ENCODE data around the gene IRF7.

DNA sequence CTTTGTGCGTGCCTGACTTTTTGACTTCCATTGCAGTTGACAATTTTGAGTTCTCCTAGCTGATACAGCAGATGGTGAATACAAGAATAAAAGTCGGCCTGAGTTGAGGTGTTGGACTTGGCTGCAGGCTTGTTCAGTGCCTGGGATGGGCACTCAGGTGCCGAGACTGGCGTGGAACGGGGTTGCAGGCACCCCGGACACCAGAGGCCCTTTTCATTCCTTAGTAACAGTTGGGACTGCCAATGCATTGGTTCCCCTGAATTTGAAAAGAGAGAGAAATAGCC lies 38.2 kb downstream of the IRF7 start:
- TF ChIP-seq, protein P1, sequence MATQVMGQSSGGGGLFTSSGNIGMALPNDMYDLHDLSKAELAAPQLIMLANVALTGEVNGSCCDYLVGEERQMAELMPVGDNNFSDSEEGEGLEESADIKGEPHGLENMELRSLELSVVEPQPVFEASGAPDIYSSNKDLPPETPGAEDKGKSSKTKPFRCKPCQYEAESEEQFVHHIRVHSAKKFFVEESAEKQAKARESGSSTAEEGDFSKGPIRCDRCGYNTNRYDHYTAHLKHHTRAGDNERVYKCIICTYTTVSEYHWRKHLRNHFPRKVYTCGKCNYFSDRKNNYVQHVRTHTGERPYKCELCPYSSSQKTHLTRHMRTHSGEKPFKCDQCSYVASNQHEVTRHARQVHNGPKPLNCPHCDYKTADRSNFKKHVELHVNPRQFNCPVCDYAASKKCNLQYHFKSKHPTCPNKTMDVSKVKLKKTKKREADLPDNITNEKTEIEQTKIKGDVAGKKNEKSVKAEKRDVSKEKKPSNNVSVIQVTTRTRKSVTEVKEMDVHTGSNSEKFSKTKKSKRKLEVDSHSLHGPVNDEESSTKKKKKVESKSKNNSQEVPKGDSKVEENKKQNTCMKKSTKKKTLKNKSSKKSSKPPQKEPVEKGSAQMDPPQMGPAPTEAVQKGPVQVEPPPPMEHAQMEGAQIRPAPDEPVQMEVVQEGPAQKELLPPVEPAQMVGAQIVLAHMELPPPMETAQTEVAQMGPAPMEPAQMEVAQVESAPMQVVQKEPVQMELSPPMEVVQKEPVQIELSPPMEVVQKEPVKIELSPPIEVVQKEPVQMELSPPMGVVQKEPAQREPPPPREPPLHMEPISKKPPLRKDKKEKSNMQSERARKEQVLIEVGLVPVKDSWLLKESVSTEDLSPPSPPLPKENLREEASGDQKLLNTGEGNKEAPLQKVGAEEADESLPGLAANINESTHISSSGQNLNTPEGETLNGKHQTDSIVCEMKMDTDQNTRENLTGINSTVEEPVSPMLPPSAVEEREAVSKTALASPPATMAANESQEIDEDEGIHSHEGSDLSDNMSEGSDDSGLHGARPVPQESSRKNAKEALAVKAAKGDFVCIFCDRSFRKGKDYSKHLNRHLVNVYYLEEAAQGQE (IDR thresholded peaks at IDR 0.05; ENCODE audit: unreplicated experiment), result no peak
- TF ChIP-seq EZH2 (IDR thresholded peaks at IDR 0.05; ENCODE audit: low read depth, unreplicated experiment), result no peak
- TF ChIP-seq, protein P2, sequence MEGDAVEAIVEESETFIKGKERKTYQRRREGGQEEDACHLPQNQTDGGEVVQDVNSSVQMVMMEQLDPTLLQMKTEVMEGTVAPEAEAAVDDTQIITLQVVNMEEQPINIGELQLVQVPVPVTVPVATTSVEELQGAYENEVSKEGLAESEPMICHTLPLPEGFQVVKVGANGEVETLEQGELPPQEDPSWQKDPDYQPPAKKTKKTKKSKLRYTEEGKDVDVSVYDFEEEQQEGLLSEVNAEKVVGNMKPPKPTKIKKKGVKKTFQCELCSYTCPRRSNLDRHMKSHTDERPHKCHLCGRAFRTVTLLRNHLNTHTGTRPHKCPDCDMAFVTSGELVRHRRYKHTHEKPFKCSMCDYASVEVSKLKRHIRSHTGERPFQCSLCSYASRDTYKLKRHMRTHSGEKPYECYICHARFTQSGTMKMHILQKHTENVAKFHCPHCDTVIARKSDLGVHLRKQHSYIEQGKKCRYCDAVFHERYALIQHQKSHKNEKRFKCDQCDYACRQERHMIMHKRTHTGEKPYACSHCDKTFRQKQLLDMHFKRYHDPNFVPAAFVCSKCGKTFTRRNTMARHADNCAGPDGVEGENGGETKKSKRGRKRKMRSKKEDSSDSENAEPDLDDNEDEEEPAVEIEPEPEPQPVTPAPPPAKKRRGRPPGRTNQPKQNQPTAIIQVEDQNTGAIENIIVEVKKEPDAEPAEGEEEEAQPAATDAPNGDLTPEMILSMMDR (conservative IDR thresholded peaks at IDR 0.05; ENCODE audit: low read depth in 2 of 2), result no peak
- TF ChIP-seq CREB1 (CRISPR knock-in tag; IDR thresholded peaks at IDR 0.05; ENCODE audit: low read depth), result no peak
- TF ChIP-seq POLR2AphosphoS5 (IDR thresholded peaks at IDR 0.05; ENCODE audit: low read depth), result no peak
